Measurements from ENCODE around the gene RFX4.

RFX4 gene

DNA sequence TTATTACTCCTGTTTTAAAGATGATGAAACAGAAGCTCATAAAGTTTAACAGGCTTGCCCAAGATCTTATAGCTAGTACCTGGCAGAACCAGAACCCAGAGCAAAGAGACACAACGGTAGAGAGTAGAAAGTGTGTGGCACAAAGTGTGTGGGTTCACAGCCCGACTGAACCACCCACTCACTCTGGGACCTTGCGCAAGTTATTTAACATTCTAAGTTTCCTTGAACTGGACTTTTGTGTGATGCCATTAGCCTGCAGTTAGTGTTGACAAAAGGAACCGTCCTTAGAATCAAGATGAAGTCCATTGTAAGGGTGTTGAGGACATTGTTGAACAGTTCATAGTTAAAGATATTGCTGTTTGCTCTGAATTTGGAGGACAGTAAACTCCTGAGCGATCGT is 161.8 kb downstream of the RFX4 start:
- FAIRE-seq (no peak), DNase-seq (ENCODE audit: insufficient read length, low spot score) (no peak)
- TF ChIP-seq CTCF (IDR thresholded peaks at IDR 0.05; ENCODE audit: insufficient read depth, missing control alignments), result no peak

GRCh38 chr12:106745181-106745745 is 162.5 kb downstream of the RFX4 start:
- TF ChIP-seq CTCF (IDR thresholded peaks at IDR 0.05; ENCODE audit: insufficient read depth, missing control alignments), result no peak
- FAIRE-seq, result no peak

GRCh38 chr12:106747973-106748436 is 165.2 kb downstream of the RFX4 start:
- DNase-seq (ENCODE audit: insufficient read length, low spot score) (no peak), FAIRE-seq (no peak)
- TF ChIP-seq CTCF (IDR thresholded peaks at IDR 0.05; ENCODE audit: insufficient read depth, missing control alignments), result no peak

More at GRCh38 chr12:106745181-106745745, 162.5 kb downstream of the RFX4 start:
- DNase-seq (ENCODE audit: insufficient read length, low spot score), result no peak

- DNase-seq (ENCODE audit: insufficient read length, low spot score) (no peak), FAIRE-seq (no peak)
- no peak for TF ChIP-seq CTCF (IDR thresholded peaks at IDR 0.05; ENCODE audit: insufficient read depth, missing control alignments)
Observed at GRCh38 chr12:106750524-106750923, 167.7 kb downstream of the RFX4 start.

DNA sequence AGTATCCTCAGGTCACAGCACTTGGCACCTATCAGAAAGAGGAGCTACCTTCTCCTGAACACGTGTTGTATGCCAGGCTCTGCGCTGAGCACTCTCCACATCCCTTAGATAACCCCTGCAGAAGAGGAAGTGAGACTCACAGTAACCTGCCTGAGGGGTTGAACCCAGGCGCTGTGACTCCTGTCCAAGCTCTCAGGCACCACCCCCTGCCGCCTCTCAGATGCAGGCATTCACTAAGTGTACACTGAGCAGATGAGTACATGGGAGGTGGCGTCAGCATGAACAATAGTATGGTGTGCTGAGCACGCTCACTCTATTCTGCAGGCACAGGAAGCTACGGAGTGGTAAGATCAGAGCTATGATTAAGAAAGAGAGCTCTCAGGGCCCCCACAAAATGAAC is 170.7 kb downstream of the RFX4 start:
- no peak for TF ChIP-seq CTCF (IDR thresholded peaks at IDR 0.05; ENCODE audit: insufficient read depth, missing control alignments)
- DNase-seq (ENCODE audit: insufficient read length, low spot score) (no peak), FAIRE-seq (no peak)

GRCh38 chr12:106754331-106754730 is 171.5 kb downstream of the RFX4 start:
- FAIRE-seq, result no peak
- DNase-seq (ENCODE audit: insufficient read length, low spot score), result no peak
- TF ChIP-seq CTCF (IDR thresholded peaks at IDR 0.05; ENCODE audit: insufficient read depth, missing control alignments), result no peak

- TF ChIP-seq CTCF (IDR thresholded peaks at IDR 0.05; ENCODE audit: insufficient read depth, missing control alignments), result no peak
- no peak for FAIRE-seq
Observed at GRCh38 chr12:106757623-106758348, 175.0 kb downstream of the RFX4 start.

More at GRCh38 chr12:106757623-106758348, 175.0 kb downstream of the RFX4 start:
- DNase-seq (ENCODE audit: insufficient read length, low spot score), result no peak

All from D721Med (cell line).